ENCODE measurements around the gene LSS.

LSS gene

DNA sequence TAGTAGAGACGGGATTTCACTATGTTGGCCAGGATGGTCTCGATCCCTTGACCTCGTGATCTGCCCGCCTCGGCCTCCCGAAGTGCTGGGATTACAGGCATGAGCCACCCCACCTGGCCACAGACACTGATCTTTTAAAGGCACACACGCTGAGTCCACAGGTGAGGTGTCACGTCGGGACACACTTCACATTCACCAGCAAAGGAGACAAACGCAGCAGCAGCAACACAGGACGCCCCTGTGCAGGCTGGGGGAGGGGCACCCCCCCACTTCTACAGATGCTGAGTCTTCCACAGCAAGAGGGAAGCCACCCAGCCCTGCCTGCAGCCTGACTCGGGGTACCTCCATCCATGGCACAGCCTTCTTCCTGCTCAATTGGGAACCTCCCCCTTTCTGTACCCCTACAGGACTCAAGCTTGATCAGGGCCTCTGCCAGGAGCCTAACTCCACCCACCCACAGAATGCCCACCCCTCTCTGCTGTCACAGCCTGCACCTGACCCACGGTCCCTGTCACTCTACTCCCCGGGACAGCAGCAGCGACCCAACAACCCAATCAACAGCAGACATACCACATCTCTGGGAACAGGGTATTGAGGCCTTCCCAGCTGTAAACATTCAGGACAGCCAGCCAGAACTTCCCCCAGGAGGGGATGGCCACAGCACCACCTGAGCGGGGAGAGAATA is 9.5 kb downstream of the LSS start:
- no peak for DNase-seq (ENCODE audit: low spot score)

GRCh38 chr21:46217511-46218196 is 10.9 kb downstream of the LSS start:
- DNase-seq (ENCODE audit: low spot score), result no peak

DNA sequence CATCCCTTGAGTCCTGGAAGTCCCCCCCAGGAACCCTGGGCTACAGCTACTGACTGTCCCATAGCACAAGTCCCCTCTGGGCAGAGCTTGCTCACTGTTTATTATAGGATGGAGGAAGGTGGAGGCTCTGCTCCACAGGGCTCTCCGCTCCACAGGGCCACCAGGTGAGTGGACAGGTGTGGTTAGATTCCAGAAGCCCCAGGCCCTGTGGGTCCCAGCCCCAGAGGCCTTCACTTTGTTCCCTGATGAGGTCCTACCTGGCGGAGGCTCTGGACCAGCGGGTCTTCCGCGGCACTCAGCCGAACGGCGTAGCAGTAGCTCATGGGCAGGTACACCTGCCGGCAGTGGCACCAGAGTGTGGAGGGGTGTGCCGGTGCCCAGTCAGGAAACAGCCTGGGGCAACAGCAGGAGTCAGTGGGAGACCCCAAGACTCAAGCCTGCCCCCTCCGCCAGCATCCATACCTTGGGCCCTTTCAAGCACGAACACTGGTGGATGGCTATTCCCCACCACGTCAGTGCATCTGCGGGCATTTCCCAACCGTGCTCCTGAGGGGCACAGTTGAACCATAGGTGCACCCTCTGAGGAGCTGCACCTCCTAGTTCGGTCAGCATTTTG is 12.3 kb downstream of the LSS start:
- no peak for DNase-seq (ENCODE audit: low spot score)

DNA sequence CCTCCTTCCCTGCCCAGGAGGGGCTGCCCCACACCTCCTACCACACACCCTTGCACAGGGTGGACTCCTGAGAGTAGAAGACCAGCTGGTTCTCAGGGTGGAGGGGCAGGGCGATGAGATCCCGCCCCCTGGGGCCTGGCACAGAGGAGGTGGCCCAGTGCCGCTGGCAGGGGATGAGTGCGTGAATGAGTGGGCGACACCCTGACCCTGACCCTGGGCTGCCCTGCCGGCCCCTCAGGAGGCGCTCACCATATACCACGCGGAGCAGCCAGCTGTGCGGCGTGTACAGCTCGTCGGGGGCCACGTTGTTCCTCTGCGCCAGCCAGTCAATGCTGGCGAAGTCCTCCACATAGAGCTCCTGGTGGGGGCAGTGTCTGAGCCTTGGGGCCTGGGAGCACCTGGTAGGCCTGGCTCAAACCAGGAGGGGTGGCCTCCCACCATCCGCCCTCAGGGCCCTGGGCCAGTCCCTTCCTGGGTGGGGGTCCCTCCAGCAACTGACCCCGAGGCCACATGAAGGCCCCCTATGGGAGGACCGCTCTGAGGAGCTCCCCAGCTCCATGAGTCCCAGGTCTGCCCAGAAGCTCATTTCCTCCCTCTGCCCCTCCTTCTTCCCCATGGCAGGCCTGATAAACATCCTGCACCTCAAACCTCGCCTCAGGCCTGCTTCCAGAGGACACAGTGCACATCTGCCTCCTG is 13.0 kb downstream of the LSS start:
- no peak for DNase-seq (ENCODE audit: low spot score)

DNA sequence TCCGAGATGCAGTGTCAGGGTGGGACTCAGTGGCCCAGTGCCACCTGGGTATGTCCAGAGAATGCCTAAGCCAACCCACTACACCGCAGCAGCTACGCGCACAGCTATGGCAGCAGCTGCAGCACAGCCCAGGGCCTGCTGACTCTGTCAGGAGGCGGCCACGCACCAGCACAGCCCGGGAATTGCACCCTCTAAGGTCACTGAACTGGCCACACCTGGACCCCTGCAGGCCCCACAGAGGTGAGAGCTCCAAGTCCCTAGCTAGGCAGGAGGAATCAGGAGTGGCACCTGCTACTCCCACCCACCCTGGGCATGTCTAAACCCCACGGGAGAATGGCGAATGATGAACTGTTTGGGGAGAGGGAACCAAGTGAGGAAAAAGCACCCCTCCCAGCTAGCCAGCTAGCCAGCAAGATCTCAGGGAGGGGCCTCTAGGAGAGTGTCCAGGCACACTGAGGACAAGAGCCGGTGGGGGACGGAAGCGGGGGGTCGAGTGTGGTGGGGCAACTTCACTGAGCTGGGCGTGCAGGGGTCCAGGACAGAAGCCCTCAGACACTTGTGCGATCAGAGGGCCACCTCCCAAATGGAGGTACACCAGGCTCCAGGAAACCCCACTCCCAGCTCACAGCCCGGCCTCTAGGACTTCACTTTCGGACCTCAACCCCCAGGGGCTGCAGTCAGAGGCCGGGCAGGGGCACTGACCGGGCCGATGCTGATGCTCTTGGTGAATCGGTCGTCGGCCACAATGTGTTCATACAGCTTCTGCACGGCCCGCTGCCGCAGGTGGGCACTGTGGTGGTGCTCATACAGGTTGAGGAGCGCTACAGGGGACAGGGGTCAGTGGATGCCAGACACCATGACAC is 13.9 kb downstream of the LSS start:
- no peak for DNase-seq (ENCODE audit: low spot score)

DNA sequence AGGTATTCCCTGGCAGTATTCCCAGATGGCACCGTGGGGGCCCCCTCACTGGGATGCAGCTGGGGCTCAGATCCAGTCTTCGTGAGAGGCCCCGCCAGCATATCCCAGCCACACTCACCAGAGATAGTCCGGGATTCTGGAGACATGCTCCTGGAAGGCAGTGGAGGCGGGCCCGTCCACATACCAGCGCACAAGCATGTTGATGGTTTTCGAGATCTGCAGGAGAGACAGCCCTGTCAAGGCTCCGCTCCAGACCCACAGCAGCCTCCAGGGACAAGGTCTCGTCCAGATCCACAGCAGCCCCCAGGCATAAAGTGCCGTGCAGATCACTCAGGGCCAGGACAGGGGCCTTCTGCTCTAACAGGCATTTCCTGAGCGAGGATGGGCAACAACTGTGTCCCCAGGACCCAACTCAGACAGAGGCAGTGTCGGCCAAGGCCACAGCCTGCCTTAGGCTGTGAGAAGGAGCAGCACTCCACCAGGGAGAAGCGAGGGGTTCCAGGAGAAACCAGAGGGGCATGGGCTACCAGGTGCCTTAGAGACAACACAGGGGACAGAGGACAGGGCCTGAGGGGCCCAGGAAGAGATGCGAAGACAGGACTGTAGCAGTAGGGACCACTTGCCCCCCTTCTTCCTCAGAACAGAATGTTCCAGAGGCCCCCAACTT is 14.8 kb downstream of the LSS start:
- DNase-seq (ENCODE audit: low spot score), result no peak

DNA sequence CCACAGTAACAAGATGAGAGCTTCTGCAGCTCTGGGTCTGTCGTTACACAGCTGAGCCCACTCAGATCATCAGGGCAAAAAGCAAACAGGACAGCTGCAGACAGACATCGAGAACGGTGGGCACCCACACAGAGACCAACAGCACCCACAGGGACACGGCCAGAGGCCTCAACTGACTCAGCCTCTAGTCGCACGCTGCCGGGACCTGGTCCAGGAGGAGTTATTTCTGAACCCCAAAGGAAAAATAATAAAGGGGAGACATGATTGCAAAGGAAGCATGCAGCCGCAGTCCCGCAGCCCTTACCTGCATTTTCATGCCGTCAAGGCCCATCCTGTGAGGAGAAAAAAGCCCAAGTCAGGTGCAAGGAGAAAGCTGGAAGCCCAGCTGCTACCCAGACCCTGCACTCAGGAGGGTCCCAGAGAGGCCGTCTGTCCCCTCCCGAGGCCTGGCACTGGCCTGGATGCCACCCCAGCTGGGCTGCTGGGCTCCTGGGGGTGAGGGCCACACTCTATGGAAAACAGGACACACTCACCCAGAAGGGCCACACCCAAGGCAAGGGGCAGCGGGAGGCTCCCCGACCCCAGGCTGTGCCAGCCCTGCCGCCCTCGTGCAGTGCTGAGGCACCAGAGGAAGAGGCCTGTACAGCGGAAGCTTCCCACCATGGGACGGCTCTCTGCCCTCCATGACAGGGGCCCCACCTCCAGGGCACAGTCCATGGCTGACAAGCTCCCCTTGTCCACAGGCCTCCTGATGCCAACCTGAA is 15.7 kb downstream of the LSS start:
- no peak for DNase-seq (ENCODE audit: low spot score)

GRCh38 chr21:46211786-46212720 is 16.5 kb downstream of the LSS start:
- no peak for DNase-seq (ENCODE audit: low spot score)

- no peak for DNase-seq (ENCODE audit: low spot score)
Measured at GRCh38 chr21:46211376-46211775, 17.2 kb downstream of the LSS start.

- no peak for DNase-seq (ENCODE audit: low spot score)
Measured at GRCh38 chr21:46210378-46211136, 18.0 kb downstream of the LSS start.

DNA sequence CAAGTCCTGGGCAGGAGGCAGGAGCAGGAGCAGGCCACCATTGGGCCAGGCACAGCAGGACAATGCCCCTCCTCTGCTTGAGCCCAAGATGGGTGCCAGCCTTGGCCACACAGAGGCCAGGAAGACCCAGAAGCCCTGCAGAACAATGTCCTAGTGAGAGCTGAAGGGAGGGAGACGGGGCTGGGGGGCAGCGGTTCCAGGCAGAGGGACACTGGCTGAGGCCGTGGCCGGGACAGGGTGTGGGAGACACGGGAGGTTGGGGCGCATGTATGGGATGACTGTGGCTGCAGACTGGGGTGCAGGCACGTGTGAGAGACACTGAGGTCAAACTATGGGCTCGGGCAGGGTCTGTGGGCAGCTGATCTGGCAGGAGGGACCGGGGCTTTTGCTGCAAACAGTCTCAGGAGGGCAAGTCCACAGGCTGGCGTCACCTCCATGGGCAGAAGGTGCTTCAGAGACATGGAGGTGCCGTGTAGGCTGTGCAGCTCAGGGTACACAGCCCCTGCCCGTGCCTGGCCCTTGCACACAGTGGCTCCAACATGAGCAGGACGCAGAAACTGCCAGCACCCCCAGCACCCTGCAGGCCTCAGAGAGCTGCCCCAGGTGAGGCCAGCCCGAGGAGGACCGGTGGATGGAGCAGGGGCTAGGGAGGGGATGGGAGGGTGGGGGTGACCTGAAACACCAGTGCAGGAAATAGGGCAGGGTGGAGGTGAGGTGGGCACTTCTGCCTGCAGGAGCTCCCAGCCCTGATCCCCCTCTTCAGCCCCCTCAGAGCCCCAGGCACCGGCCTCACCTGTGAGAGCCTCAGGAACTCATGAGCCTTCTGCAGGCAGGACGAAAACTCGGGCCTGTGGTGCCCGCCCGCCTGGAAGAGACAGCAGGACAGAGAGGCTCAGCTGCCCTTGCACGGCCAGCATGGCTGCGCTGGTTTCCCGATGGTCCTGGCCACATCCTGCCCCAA is 19.5 kb downstream of the LSS start:
- DNase-seq (ENCODE audit: low spot score), result no peak

GRCh38 chr21:46207920-46208591 is 20.5 kb downstream of the LSS start:
- DNase-seq (ENCODE audit: low spot score), result no peak

DNA sequence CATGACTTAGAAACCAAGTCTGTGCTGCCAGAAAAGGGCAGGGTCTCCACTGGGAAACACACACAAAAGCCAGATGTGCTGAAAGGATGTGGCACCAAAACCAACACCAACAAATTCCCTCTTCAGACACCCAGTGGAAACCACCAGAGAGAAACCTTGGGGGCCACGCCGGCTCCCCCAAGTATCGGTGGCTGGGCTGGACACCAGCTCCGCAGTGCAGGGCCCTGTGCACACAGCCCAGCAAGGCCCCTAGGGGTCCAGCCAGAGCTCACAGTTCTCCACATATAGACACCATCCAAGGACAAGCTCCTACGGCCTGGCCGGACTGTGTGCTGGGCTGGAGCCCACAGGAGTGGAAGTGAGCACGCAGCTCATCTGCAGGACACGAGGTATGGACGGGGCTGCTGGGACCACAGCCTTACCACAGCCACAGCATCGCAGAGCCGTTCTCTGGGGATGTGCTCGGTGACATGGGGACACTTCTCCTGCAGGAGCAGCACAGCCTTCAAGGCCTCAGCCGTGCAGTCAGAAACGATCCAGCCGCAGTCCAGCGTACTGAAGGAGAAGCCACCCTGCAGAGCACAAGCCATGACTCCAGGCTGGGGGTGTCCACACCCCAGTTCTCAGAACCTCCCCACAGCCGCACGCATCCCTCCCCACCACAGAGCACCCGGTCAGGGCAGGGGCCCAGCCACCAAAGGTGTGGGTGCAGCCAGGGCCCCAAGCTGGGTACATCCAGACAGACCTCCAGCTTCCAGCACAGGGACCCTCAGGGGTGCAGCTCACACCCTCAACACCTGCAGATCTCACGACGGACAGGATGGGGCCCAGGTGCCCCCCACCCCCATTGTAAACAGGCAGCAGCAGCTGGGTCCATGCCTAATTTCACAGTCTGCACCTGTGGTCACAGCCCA is 21.3 kb downstream of the LSS start:
- DNase-seq (ENCODE audit: low spot score), result no peak

DNA sequence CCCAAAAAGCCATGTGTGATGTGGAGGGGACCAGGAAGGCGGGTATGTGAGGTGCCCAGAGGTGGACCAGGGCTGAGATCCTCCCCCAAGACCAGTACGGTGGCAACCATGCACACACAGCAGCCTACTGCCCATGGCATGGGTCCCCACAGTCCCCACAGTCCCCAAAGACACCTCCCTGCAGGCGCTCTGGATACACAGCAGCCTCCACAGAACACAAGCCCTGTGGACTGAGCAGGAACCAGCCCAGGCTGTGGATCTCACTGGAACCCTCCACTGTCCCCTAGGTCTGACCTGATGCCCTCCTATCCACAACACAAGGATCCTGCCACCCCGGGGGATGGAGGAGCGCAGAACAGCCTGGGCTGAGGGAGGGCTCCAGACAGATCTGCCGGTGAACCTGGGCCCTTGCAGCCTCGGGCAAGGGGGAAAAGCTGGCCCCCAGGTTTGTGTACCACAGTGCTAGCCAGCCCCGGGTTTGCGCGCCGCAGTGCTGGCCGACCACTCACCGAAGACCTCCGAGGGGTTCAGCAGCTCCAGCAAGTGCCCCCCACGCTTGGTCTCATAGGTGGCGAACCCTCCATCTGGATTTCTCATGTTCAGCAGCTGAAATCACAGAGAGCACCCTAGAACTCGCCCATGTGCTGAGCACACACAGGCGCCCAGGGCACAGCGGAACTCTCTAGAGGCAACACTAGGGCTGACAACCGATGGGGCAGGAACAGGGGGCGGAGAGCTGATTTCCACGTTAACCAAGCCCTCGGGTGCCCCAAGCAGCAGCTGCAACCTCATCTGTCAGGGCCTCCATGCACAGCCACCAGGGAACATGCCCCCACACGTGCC is 22.2 kb downstream of the LSS start:
- DNase-seq (ENCODE audit: low spot score), result no peak

GRCh38 chr21:46205766-46206162 is 22.8 kb downstream of the LSS start:
- DNase-seq (ENCODE audit: low spot score), result no peak
